ENCODE results near the gene MALSU1.

Gene MALSU1

GRCh38 chr7:23335621-23336020 lies 36.5 kb downstream of the MALSU1 start:
- no peak for DNase-seq (ENCODE audit: low read depth)

DNA sequence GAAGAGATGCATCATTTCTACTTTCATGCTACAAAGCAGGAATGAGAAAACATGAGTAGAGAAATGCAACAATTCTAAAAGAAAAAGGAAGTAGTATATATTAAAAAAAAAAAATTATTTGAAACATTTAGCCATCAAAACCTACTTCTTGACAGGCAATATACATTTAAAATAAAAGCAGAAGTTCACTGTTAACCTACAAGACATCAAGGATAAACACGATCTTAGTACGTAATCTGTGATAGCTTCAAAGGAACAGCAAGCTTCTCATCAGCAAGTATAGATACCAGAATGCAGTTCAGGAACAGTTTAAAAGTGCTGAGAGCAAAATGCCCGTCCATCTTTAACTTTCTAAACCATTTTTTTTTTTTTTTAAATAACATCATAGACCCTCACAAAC lies 36.9 kb downstream of the MALSU1 start:
- no peak for DNase-seq (ENCODE audit: low read depth)

GRCh38 chr7:23336799-23337283 lies 37.7 kb downstream of the MALSU1 start:
- DNase-seq (ENCODE audit: low read depth) = no peak

DNA sequence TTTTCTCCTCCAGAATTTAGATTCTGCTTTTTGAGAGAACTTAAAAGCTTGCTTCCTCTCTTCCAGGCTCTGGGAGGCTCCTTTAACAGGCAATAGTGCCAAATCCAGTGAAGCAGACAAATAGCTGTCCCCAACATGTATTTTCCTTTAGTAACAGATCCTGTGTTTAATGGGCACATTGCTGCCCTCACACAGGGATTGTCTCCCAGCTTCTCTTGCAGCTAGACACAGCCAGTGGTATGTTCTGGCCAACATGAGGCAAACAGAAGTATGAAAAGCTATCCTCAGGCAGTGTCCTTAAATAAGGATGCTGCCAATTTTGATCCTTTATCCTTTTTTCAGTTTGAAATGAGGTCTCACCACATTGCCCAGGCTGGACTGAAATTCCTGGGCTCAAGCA lies 38.2 kb downstream of the MALSU1 start:
- DNase-seq (ENCODE audit: low read depth) = no peak

DNA sequence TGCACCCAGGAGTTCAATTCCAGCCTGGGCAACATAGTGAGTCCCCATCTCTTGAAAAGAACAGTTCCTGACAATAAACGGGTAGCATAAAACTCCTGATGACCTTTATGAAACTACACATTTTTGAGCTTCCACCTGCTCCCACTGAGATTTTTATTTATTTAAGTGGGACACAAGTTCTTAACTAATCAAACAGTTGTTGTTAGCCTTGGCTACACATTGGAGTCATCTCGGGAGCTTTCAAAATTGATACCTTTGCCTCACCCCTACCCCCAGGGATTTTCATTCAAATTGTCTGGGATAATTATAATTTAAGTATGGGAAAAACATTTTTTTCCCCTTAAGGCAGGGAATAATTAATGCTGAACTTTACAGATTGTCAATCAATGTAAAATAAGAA lies 39.3 kb downstream of the MALSU1 start:
- no peak for DNase-seq (ENCODE audit: low read depth)

DNA sequence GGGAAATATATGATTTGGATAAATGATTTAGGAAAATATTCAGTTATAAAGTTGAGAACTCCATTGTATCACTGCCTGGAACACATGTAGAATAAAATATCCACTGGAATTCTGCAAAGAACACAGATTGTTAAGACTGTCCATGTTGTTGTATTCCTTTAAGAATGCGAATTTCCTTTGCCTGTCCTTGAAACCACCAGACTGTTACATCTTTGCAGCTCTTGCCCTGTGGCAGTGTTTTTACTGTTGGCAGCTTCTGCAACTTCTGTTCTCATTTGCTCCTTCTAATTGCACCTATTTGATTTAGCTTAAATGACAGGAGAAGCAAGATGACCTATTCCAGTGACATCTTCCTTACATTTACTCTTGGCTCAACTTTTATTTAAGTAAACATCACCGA lies 39.7 kb downstream of the MALSU1 start:
- no peak for DNase-seq (ENCODE audit: low read depth)

- no peak for DNase-seq (ENCODE audit: low read depth)
These were observed 42.9 kb downstream of the MALSU1 start for GRCh38 chr7:23341846-23342598.

GRCh38 chr7:23343102-23343501 lies 44.0 kb downstream of the MALSU1 start:
- DNase-seq (ENCODE audit: low read depth) = no peak

DNA sequence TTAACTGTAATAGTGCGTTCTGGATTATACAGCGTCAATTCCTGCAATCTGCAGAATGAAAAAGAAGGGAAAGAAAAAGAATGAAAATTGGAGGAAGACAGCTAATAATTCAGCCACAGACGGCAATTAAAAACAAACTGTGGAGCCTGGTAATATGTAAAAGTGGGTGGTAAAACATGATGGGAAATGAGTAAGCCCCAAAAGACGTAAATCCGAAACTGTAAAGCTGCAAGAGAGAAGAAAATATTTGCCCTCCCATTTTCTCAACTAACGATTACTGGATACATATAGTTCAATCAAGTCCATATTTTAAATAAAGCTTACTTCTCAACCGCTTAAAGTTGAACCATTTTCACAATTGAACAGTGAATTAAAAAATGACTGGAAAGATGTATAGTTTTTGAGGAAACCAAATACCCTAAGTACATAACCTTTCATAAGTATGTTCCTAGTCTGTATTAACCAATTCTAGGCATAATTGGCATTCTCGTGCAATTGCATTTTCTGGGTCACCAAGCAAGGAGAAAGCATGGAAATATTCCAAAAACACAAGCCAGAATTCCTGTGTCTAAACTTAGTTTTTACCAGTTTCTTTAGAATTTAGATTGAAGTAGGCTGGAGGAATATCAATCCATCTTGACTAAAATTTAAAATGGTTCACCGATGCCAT lies 44.8 kb downstream of the MALSU1 start:
- no peak for DNase-seq (ENCODE audit: low read depth)

DNA sequence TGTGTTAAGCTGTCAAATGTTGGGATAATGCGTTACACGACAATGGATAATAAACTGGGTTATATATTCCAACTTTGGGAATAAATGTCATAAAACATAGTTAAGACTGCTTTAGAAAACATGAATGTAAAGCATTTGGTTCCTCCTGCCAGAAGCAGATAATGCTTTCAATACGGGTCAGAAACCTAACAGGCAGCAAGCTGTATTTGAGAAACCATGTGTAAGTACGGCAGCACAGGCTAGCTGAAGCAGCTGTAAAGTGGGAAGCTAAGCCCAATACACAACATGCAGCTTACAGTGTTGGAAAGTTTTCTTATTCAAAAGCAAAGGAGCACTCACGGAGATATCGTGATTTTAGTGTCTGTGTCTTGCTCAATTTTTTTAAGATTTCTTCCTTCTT lies 46.5 kb downstream of the MALSU1 start:
- no peak for DNase-seq (ENCODE audit: low read depth)

DNA sequence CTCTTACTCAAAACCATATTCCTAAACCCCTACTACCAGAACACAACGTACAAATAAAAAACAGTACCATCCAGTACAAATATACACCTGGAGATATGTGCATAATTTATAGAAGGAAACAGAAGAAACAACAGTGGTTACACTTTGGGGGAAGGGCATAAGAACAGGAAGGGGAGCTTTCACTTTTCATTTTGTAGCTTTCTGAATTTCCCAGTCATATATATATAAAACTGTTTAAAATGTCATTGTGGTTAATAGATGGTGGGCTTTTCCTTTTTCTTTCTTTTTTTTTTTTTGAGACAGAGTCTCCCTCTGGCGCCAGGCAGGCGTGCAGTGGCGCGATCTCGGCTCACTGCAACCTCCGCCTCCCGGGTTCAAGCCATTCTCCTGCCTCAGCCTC lies 47.2 kb downstream of the MALSU1 start:
- no peak for DNase-seq (ENCODE audit: low read depth)

- DNase-seq (ENCODE audit: low read depth) = no peak
These were observed 48.0 kb downstream of the MALSU1 start for GRCh38 chr7:23347033-23347681.

GRCh38 chr7:23347682-23348180 lies 48.6 kb downstream of the MALSU1 start:
- peak; percentile 80 for DNase-seq (ENCODE audit: low read depth)

DNA sequence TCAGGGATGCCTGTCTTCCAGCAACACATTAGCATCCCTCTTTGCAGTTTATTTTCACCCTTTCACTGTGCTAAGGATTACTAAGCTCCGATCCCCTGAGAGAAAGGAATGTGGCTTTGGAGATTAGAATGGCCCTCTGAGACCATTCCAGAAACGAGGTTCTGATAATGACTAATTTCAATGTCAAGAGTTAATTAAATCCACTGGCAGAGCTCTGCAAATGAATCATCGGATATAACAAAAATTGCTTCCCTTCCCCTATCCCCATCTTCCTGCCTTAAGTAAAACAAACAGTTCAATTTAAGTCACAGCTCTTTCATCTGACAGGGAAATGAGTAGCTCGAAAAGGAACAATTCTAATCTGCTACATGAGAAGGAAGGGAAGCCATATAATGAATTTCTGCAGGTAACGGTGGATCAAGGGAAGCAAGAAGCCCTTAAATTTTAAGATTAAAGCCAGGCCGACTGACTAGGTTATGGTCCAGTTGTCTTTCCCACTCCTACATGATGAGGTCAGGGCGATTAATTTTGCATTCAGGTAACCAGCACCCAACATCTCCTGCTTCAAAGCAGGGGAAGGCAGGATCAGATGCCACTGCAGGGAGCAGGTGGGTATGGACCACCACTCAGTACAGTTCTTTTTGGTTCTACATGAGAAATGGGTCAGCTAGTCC lies 50.5 kb downstream of the MALSU1 start:
- peak; percentile 53 for DNase-seq (ENCODE audit: low read depth)

DNA sequence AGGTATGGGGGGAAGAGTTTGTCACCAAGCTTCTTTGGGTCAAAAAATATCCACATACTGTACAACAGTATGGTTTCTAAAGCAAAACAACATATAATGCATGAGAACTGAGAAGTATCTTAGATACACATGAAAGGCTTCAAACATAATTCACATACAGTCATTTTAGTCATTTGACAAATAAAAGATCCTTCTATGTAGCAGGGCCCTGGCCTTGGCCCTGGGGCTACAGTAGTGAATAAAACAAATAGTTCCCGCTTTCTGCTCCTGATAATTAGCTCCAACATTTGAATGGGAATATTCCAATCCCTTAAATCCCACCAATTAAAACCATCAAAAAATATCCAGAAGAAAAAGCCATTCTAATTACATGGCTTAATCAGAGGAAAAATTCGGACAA lies 51.3 kb downstream of the MALSU1 start:
- DNase-seq (ENCODE audit: low read depth) = no peak

- DNase-seq (ENCODE audit: low read depth) = no peak
These were observed 54.0 kb downstream of the MALSU1 start for GRCh38 chr7:23353172-23353571.

DNA sequence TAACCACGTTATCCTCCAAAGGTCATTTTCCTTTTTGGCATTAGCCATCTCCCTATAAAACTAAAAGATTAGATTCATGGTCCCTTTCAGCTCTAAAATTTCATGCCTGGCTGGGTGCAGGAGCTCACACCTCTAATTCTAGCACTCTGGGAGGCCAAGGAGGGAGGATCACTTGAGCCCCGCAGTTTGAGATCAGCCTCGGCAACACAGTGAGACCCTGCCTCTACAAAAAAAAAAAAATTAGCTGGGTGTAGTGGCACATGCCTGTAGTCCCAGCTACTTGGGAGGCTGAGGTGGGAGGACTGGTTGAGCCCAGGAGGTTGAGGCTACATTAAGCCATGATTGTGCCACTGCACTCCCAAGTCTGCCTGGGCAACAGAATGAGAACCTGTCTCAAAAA lies 57.0 kb downstream of the MALSU1 start:
- no peak for DNase-seq (ENCODE audit: low read depth)

DNA sequence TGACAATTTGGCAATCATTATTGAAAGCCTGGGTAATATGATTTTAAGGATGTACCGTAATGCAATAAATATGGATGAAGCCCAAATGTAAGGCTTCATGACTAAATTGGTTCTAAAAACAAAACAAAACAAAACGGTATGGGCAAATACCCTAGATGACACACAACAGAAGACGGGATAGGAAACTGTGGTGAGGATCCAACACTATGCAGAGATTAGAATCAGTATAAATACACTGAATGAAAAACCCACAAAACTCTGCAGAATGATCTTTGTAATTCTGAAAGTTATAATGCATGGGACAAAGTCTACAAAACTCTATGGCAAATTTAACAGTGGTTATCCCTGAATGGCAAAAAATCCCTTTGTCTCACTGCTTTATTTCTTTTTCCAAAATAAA lies 57.6 kb downstream of the MALSU1 start:
- no peak for DNase-seq (ENCODE audit: low read depth)

GRCh38 chr7:23357190-23358093 lies 58.3 kb downstream of the MALSU1 start:
- no peak for DNase-seq (ENCODE audit: low read depth)

DNA sequence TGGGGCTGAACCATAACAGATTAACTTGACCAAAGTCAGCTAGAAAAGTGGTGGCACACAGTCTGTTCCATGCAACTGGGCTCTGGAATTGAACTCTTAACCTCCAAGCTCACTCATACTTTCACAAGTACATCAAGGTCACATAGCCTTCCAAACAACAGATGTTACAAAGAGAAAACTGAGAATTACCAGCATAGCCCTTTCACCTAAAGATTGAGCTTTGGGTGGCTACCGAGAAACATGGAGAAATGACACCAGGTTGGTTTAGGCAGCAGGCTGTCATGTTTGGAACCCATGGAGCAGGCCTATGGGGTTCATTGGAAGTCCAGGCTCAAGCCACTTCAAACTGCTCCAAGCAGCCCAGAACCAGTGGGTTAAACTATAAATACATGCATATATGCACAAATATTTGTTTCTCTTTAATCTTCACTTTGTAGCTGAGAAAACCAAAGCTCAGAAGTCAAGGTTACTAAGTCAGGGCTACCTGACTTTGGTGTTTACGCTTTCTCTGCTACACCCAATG lies 59.1 kb downstream of the MALSU1 start:
- no peak for DNase-seq (ENCODE audit: low read depth)
